Pancreas (tissue), 10 donors: ENCODE measurements around the gene GATAD2B. TPM values are rescaled to one million over a fixed set of nuclear protein-coding genes. Genes with fewer than 3 reads are reported as not detected.
A peak's percentile ranks its signal among the peaks of the same experiment; 100 is the strongest.
"Not testable (repeated sequence)": the region's sequence is repeated elsewhere in the genome, so short reads cannot be mapped to it uniquely, and the experiment has no call there.

ENCODE experiments used
- ATAC-seq, 4 donors: fragments of 200-7000 bp; cut with Tn5 transposase; one replicate each; pipeline versions ENCODE4 v1.8.0 to v1.9.1; 2020; ENCODE audit warnings: mild to moderate bottlenecking in 4 of 4, moderate library complexity in 4 of 4
- DNase-seq, 6 donors: peaks; one replicate each; pipeline ENCODE4 v3.0.0-alpha.2; 2020
- FAIRE-seq: peaks from 2 replicates; lab custom pipeline; 2012; peaks lifted over from hg19 to GRCh38; lab: Jason Lieb, UNC
- H3K27ac ChIP-seq, 4 donors: fragments of 200-600 bp; sonication (generic); 1 replicate in 3 of 4; 2 replicates in 1 of 4; pipeline versions ENCODE4 v1.5.0 to v1.8.0; 2020
- H3K27me3 ChIP-seq, 4 donors: fragments of 200-600 bp; one replicate each; pipeline ENCODE4 v1.8.0; 2021
- H3K36me3 ChIP-seq, 3 donors: fragments of 200-600 bp; sonication (generic) in 1 of 3; one replicate each; pipeline versions ENCODE4 v1.5.0 to v1.8.0; 2020 to 2021
- H3K4me1 ChIP-seq, 3 donors: fragments of 200-600 bp; one replicate each; pipeline ENCODE4 v1.8.0; 2021
- H3K4me3 ChIP-seq, 4 donors: fragments of 200-600 bp; sonication (generic) in 2 of 4; one replicate each; pipeline versions ENCODE4 v1.5.0 to v1.8.0; 2020 to 2021
- H3K9me3 ChIP-seq, 4 donors: fragments of 200-600 bp; one replicate each; pipeline ENCODE4 v1.8.0; 2021
- WGBS, 2 donors: extraction: QIAGEN DNeasy Blood & Tissue Kit; methylation state at CpG; one replicate each; pipeline ENCODE4 v1.1.7; 2013; 5-methylcytosine and 5-hydroxymethylcytosine counted together
- intact Hi-C, 3 donors: fragments of 100-400 bp; cut with DNase I; formaldehyde crosslinking; loops; one replicate each; pipeline versions ENCODE4 v1.11.1 to v1.14.2; 2022
- polyA plus RNA-seq, 2 donors: library from polyadenylated mRNA; stranded (reverse); fragments of 200-250 nt; gene quantifications; one replicate each; pipeline ENCODE4 v1.2.3, GENCODE V29; 2013
- total RNA-seq, 6 donors: library from RNA; stranded (reverse); fragmentation: NEBNext Ultra II Directional in 4 of 6; extraction: Animal tissue kit (Norgen Biotek cat#: 25700) in 4 of 6; gene quantifications; one replicate each; pipeline versions ENCODE4 v1.2.1 to v1.2.4, GENCODE V29; 2021 to 2023
- TF ChIP-seq, protein P1 (sequence below), 4 donors: fragments of 200-600 bp; sonication (generic) in 3 of 4; IDR thresholded peaks; one replicate each; pipeline versions ENCODE4 v1.5.0 to v1.8.0; 2021; ENCODE audit warnings: antibody characterized with exemption in 4 of 4
- donor health status: healthy with polysubstance abuse.
- donor health status: DM: no; HTN: no; CAD: no; lungs with moderate emphysema.
- donor health status: DM: no; HTN: no; CAD: no.
- donor health status: control.
- donor health status: control.
- donor health status: Bipolar disorder and iron deficiency.
- donor health status: DM: yes; HTN: yes; CAD: no.
- donor health status: DM: no; HTN: no; CAD: no.
- donor health status: DM: no; HTN: no; CAD: no.
- donor health status: DM: yes; HTN: yes; CAD: no.

Gene GATAD2B
- total and polyA plus RNA-seq, 8 donors = 4.8 to 27.1 (median 16.2) TPM

- Histone ChIP-seq H3K36me3 (no peaks in the 10 kb centered on the region), H3K9me3 (no peaks in the 10 kb centered on the region), H3K4me1 (peaks cover 0 to 11% (median 6%) of the 10 kb centered on the region in 3 donors), H3K4me3 (no peak overlapping the region), H3K27ac (no peak overlapping the region), H3K27me3 (no peaks in the 10 kb centered on the region)
- WGBS, 2 donors = 97 to 99% methylated on average over 5 of the region's 5 CpGs
- intact Hi-C loops = no loop called here
- ATAC-seq = no peak
- TF ChIP-seq, protein P1, sequence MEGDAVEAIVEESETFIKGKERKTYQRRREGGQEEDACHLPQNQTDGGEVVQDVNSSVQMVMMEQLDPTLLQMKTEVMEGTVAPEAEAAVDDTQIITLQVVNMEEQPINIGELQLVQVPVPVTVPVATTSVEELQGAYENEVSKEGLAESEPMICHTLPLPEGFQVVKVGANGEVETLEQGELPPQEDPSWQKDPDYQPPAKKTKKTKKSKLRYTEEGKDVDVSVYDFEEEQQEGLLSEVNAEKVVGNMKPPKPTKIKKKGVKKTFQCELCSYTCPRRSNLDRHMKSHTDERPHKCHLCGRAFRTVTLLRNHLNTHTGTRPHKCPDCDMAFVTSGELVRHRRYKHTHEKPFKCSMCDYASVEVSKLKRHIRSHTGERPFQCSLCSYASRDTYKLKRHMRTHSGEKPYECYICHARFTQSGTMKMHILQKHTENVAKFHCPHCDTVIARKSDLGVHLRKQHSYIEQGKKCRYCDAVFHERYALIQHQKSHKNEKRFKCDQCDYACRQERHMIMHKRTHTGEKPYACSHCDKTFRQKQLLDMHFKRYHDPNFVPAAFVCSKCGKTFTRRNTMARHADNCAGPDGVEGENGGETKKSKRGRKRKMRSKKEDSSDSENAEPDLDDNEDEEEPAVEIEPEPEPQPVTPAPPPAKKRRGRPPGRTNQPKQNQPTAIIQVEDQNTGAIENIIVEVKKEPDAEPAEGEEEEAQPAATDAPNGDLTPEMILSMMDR (IDR thresholded peaks at IDR 0.05) = no peak
- DNase-seq = no peak
- FAIRE-seq = no peak
These were observed 70.6 kb downstream of the GATAD2B start for GRCh38 chr1:153852170-153852569.

- Histone ChIP-seq H3K27me3 (no peaks in the 10 kb centered on the region), H3K4me1 (peaks cover 0 to 11% (median 6%) of the 10 kb centered on the region in 3 donors), H3K27ac (no peak overlapping the region), H3K36me3 (no peaks in the 10 kb centered on the region), H3K9me3 (no peaks in the 10 kb centered on the region), H3K4me3 (no peak overlapping the region)
- no peak for DNase-seq
- intact Hi-C loops = no loop called here
- no peak for FAIRE-seq
- 74 to 78% methylated on average over 5 of the region's 5 CpGs for WGBS, 2 donors
- TF ChIP-seq, protein P1 (IDR thresholded peaks at IDR 0.05) = no peak
- ATAC-seq = peak in 1 of 4 donors; percentile 12
These were observed 73.1 kb downstream of the GATAD2B start for GRCh38 chr1:153849487-153850185.

DNA sequence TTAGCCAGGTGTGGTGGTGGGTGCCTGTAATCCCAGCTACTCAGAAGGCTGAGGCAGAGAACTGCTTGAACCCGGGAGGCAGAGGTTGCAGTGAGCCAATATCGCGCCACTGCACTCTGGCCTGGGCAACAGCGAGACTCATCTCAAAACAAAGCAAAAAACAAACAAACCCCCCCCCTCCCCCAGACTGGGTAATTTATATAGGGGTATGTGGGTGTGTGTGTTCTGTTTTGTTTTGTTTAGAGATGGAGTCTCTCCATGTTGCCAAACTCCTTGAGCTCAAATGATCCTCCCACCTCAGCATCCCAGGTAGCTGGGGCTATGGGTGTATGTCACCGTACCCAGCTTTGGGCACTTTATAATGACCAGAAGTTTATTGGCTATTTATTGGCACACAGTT is 74.0 kb downstream of the GATAD2B start:
- no peak for FAIRE-seq
- Histone ChIP-seq H3K9me3 (no peaks in the 10 kb centered on the region), H3K27ac (no peak overlapping the region), H3K27me3 (no peaks in the 10 kb centered on the region), H3K4me3 (no peak overlapping the region), H3K36me3 (no peaks in the 10 kb centered on the region), H3K4me1 (peaks cover 0 to 11% (median 6%) of the 10 kb centered on the region in 3 donors)
- intact Hi-C loops = no loop called here
- ATAC-seq = no peak
- 97 to 99% methylated on average over 5 of the region's 5 CpGs for WGBS, 2 donors
- TF ChIP-seq, protein P1 (IDR thresholded peaks at IDR 0.05) = no peak
- DNase-seq = no peak

DNA sequence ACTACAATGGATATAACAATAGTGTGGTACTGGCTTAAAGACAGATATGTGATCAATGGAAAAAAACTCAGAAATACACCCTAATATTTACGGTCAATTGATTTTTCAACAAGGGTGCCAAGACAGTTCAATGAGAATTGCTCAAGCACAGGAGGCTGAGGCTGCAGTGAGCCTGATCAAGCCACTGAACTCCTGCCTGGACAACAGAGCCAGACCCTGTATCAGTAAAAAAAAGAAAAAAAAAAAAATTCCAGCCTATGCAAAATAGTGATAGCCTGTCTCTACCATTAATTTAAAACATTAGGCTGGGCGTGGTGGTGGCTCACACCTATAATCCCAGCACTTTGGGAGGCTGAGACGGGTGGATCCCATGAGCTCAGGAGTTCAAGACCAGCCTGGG is 77.6 kb downstream of the GATAD2B start:
- H3K4me3 ChIP-seq = no peak overlapping the region
- intact Hi-C loops = no loop called here
- peaks cover 0 to 11% (median 6%) of the 10 kb centered on the region in 3 donors for H3K4me1 ChIP-seq
- TF ChIP-seq, protein P1 (IDR thresholded peaks at IDR 0.05) = no peak
- WGBS, 2 donors = 95 to 99% methylated on average over 3 of the region's 3 CpGs
- no peaks in the 10 kb centered on the region for H3K27me3 ChIP-seq
- FAIRE-seq = no peak
- H3K9me3 ChIP-seq = no peaks in the 10 kb centered on the region
- no peaks in the 10 kb centered on the region for H3K36me3 ChIP-seq
- H3K27ac ChIP-seq = no peak overlapping the region
- ATAC-seq = no peak
- DNase-seq = no peak

GRCh38 chr1:153844349-153844748 is 78.4 kb downstream of the GATAD2B start:
- H3K27me3 ChIP-seq, DNase-seq, H3K4me3 ChIP-seq, FAIRE-seq, H3K27ac ChIP-seq, H3K9me3 ChIP-seq, ATAC-seq, intact Hi-C loops, H3K36me3 ChIP-seq: not testable (repeated sequence)
- peaks cover 0 to 11% (median 6%) of the 10 kb centered on the region in 3 donors for H3K4me1 ChIP-seq
- 87% methylated on average over 3 of the region's 3 CpGs; no CpG with 5 or more reads in 1 of the 2 donors for WGBS, 2 donors
